NT2/D1 (cell line): ENCODE results near the gene SAMD1.

Experiments used
- DNase-seq: peaks from one replicate; pipeline ENCODE4 v3.0.0-alpha.2; 2011; ENCODE audit warnings: low read depth, low spot score
- H3K27me3 ChIP-seq: 2 replicates; pipeline ENCODE4 v1.6.0; 2011; ENCODE audit warnings: mild to moderate bottlenecking; ENCODE audit not compliant: insufficient read length, insufficient read depth
- H3K36me3 ChIP-seq: 2 replicates; pipeline ENCODE4 v1.6.1; 2011; ENCODE audit warnings: mild to moderate bottlenecking, low read length, mixed read lengths; ENCODE audit not compliant: insufficient read depth, insufficient read length
- H3K4me1 ChIP-seq: 2 replicates; pipeline ENCODE4 v1.5.1; 2011; ENCODE audit not compliant: insufficient read depth, insufficient read length
- H3K4me3 ChIP-seq: 2 replicates; pipeline ENCODE4 v1.5.1; 2011; ENCODE audit warnings: low read depth; ENCODE audit not compliant: insufficient read length
- H3K9ac ChIP-seq: 2 replicates; pipeline ENCODE4 v1.6.0; 2011; ENCODE audit warnings: low read depth; ENCODE audit not compliant: insufficient read length
- H3K9me3 ChIP-seq: 2 replicates; pipeline ENCODE4 v1.5.1; 2011; ENCODE audit warnings: mild to moderate bottlenecking, low read length; ENCODE audit not compliant: insufficient read depth
- SUZ12 ChIP-seq: IDR thresholded peaks from 2 replicates; pipeline ENCODE4 v1.6.1; 2011; ENCODE audit not compliant: insufficient read length, insufficient read depth; ENCODE audit errors: extremely low read depth
- YY1 ChIP-seq: IDR thresholded peaks from 2 replicates; pipeline ENCODE4 v1.6.1; 2011; ENCODE audit not compliant: insufficient read length, insufficient read depth
- ZNF274 ChIP-seq: IDR thresholded peaks from 2 replicates; pipeline ENCODE4 v1.6.1; 2011; ENCODE audit warnings: mild to moderate bottlenecking, low read depth, low read length

The SAMD1 gene

GRCh38 chr19:14073925-14074838 lies 16.4 kb downstream of the SAMD1 start:
- TF ChIP-seq ZNF274, result no peak
- no peak for TF ChIP-seq YY1
- TF ChIP-seq SUZ12, result no peak
- Histone ChIP-seq H3K27me3 (peaks cover 36% of the 10 kb centered on the region), H3K4me3 (peak overlapping the region; percentile 61), H3K36me3 (no peaks in the 10 kb centered on the region), H3K4me1 (peaks cover 14% of the 10 kb centered on the region), H3K9ac (peak overlapping the region; percentile 82), H3K9me3 (peaks cover 9% of the 10 kb centered on the region; the same call in 1 of the 2 replicates)
- DNase-seq, result no peak

GRCh38 chr19:14073261-14073924 lies 17.2 kb downstream of the SAMD1 start:
- TF ChIP-seq SUZ12, result no peak
- TF ChIP-seq YY1, result no peak
- TF ChIP-seq ZNF274, result no peak
- Histone ChIP-seq H3K9ac (peak overlapping the region; percentile 82), H3K4me3 (peak overlapping the region; percentile 61), H3K4me1 (peaks cover 14% of the 10 kb centered on the region), H3K27me3 (peaks cover 36% of the 10 kb centered on the region), H3K9me3 (peaks cover 9% of the 10 kb centered on the region; the same call in 1 of the 2 replicates), H3K36me3 (no peaks in the 10 kb centered on the region)
- DNase-seq, result no peak

DNA sequence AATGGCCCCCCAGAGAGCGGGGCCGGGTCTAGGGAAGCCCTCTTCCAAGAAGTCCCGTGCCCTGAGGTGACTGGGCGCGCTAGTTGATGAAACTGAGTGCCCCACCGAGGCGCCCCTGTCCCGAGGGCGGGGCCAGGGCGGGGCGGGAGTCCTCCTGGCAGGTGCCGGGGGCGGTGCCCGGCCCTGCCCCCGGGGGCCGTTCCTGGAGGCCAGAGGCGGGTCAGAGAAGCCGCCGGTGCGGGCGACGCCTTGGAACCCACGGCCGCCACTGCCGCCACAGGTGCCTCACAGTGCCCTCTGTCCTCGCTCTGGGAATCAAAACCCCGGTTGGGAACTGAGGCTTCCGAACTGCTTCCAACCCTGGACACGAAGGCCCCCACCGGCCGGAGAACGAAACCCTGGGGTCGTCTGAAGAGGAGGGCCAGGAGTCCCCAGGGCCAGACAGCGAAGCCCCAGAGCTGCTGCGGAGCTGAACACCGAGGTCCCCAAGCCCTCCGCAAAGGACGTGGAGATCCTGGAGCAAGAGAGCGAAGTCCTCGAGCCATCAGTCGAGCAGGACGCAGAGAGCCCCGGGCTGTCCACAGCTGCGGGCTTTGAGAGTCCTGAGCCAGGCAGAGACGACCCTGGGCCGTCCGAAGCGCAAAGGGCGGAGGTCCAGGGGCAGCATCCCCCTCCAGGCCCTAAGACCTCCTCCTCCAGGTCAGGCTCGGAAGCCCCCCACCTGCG lies 17.9 kb downstream of the SAMD1 start, which contains the start of gene MISP3:
MISP3 (plus strand) TSS at position 252 of the 726 bp plus-strand sequence. CDS start 524 bp downstream, outside the sequence.
- Histone ChIP-seq H3K9ac (peak within 1 kb of the TSS; percentile 82), H3K27me3 (peaks cover 36% of the 10 kb centered on the region), H3K36me3 (no peaks in the 10 kb centered on the region), H3K4me1 (peaks cover 14% of the 10 kb centered on the region), H3K9me3 (peaks cover 9% of the 10 kb centered on the region; the same call in 1 of the 2 replicates), H3K4me3 (peak within 1 kb of the TSS; percentile 61)
- TF ChIP-seq SUZ12, result no peak
- TF ChIP-seq ZNF274, result no peak
- TF ChIP-seq YY1, result no peak
- no peak for DNase-seq

GRCh38 chr19:14070268-14071050 lies 20.1 kb downstream of the SAMD1 start:
- Histone ChIP-seq H3K4me3 (no peak overlapping the region), H3K27me3 (peaks cover 36% of the 10 kb centered on the region), H3K4me1 (peaks cover 14% of the 10 kb centered on the region), H3K9ac (no peak overlapping the region), H3K36me3 (no peaks in the 10 kb centered on the region), H3K9me3 (peaks cover 9% of the 10 kb centered on the region; the same call in 1 of the 2 replicates)
- TF ChIP-seq ZNF274 (no peak), YY1 (no peak), SUZ12 (no peak)
- DNase-seq, result no peak

DNA sequence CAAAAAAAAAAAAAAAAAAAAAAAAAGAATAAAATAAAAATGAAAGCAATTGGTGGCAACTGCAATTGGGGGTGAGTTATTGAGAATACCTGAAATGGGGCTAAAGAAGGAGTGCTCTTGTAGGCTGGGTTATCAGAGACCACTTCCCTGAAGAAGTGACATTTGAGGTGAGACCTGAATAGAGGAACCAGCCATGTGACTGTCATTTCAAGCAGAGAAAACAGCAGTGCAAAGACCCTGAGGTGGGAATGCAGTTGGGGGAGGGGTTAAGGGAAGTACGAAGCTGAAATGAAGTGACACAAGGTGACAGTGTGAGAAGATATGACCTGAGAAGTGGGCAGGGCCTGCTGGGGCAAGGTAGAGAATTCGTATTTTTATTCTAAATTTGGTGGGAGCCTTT lies 24.4 kb downstream of the SAMD1 start:
- Histone ChIP-seq H3K4me1 (peaks cover 4% of the 10 kb centered on the region), H3K36me3 (no peaks in the 10 kb centered on the region), H3K27me3 (peaks cover 2% of the 10 kb centered on the region), H3K4me3 (no peak overlapping the region), H3K9me3 (no peaks in the 10 kb centered on the region), H3K9ac (no peak overlapping the region)
- TF ChIP-seq SUZ12, result no peak
- TF ChIP-seq ZNF274, result no peak
- no peak for TF ChIP-seq YY1
- no peak for DNase-seq

GRCh38 chr19:14063105-14063504 lies 27.4 kb downstream of the SAMD1 start:
- DNase-seq, result no peak
- Histone ChIP-seq H3K36me3 (no peaks in the 10 kb centered on the region), H3K4me1 (peaks cover 15% of the 10 kb centered on the region), H3K9ac (no peak overlapping the region), H3K27me3 (peaks cover 5% of the 10 kb centered on the region), H3K9me3 (no peaks in the 10 kb centered on the region), H3K4me3 (no peak overlapping the region)
- no peak for TF ChIP-seq SUZ12
- no peak for TF ChIP-seq ZNF274
- TF ChIP-seq YY1, result no peak
